Right kidney (tissue), 1 donor: Measurements from ENCODE around the gene UNC5CL.
"Not testable (repeated sequence)": the region's sequence is repeated elsewhere in the genome, so short reads cannot be mapped to it uniquely, and the experiment has no call there.

ENCODE experiments used
- DNase-seq: peaks from one replicate; pipeline ENCODE4 v3.0.0-alpha.2; 2016

The UNC5CL gene

GRCh38 chr6:41038205-41038604 lies 816 bp downstream of the UNC5CL start:
- no peak for DNase-seq

DNA sequence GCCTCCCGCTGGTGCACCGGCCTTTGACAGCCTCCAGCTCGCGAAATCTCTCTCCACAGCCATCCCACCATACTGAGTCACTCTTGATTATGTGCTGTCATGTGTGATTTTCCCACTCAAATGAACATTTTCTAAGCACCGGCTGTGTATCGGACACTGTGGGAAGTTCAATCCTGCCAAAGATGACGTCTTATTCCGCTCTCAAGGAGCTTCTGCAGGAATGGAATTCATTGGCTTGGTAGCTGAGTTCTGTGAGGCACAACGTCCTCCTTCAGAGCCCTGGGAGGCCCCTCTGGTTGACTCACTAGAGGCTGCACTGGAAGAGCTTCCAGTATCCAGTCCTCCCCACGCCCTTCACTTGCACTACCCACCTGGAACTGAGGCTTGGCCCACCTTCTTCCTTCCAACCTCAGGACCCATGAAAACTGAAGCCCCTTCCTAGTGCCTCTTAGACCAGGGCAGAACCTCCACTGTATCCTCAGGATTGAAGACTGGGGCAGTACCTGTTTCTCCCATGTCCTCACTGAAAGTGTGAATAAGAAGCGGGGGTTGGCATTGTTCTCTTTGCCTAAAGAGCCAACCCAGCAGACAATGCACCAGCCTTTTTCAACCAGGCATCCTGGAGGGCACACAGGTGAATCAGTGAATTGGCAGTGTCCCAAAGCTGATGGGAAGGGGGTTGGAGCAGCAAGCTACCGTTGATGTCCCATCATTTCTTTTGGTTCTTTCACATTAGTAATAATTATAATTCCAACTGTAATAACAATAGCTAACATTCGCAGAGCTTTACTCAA lies 1.7 kb downstream of the UNC5CL start:
- DNase-seq = no peak

DNA sequence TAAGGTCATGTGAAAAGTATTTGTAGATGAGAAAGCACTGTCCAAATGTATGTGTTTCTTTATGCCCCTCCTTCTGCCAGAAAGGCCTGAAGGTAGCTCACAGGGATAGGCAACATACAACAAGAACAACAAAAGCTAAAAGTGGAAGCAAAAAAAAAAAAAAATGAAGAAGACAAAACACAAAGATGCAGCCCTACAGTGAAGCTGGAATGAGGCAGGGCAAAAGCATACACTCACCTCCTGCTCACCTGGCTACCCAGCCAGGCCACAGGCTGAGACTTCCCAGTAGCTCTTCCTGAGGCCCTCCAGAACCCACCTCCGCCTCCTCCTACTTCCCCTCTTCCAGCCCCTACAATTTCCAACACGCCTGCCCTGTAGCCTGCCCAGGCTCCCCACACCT lies 2.4 kb downstream of the UNC5CL start:
- DNase-seq = no peak

DNA sequence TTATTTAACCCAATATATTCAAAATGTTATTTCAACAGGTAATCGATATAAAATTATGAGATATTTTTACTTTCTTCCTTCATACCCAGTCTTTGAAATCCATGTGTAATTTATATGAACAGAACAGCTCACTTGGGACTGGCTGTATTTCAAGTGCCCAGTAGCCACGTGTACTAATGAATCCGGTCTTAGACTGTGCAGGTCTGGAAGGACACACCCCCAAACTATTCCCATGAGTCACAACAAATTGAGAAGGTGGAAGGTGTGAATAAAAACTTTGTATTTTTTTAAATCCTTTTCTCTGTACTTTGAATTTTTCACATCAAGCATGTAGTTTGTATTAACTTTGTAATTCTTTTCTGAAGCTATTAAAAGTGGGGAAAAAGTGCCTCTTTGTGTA lies 2.8 kb downstream of the UNC5CL start:
- no peak for DNase-seq

DNA sequence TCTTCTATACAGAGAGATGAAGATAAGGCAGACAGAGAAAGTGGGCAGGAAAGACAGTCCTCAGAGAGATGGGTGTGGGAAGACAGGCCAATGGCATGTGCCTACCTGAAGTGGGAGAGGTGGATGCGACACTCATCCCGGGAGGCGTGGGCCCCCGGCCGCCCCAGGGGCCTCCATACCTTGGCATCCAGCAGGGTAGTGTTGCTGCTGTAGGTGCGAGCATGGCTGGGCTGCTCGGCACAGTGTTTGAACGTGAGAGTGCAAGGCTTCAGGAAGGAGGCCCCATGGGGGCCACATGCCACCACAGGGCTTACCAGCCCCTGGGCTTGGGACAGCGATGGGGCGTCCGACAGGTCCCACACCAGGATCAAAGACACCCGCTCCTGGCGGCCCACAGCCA lies 5.2 kb downstream of the UNC5CL start:
- DNase-seq = no peak

GRCh38 chr6:41032830-41033229 lies 6.2 kb downstream of the UNC5CL start:
- DNase-seq = no peak

DNA sequence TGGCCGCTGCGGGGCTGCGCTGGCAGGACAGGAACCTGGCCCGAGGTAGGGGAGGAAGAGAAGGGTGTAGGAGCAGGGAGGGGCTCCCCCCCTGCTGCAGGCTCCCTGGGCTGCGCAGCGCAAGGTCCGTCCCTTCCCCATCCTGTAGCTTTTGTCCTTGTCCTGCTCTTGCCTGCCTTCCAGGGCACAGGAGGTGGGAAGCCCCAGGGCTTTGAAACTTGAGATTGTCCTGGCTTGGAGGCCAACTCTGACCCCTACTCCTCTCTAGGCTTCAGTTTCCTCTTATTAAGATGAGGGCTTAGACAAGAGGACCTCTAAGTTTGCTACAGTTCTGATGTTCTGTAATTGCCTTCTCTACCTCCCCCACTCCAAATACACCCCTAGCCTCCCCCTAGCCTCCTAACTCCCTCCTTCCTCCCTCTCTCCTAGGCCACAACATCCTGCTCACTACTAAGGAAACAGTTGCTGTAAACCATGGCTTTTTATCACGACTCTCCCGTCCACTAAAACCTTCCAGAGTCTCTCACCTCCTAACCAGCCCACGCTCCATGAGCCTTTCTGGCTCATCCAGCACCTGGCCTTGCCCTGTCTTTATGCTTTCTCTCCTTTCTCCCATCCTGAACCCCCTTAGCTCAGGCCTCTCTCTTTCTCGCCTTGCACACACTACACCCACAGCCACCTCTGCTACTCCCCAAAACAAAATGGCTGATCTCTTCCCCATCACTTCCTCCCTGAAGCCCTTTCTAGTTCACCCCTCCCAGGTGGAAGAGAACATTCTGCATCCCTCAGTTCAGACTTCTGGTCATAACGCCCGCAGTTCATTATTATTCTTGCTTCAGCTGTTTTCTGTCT lies 10.2 kb downstream of the UNC5CL start:
- DNase-seq = peak; percentile 49

GRCh38 chr6:41027799-41028560 lies 11.0 kb downstream of the UNC5CL start:
- DNase-seq = peak; percentile 99

DNA sequence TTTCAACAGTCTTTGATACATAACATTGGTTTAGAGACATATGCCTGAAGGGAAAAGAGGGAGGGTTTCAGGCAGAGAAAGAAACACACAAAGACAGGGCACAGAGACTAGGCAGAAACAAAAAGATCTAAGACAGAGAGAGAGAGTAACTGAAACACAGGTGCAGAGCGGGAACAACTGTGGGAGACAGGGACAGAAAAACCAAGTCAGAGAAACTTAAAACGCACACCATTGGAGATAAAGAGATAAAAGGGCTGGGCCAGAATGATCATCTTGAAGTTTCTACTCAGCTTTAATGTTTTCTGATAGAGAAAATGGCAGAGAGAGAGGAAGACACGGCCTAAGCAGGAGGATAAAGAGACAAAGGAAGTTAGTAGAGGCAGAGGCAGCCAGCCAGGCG lies 11.8 kb downstream of the UNC5CL start:
- DNase-seq = no peak

- no peak for DNase-seq
These were observed 13.0 kb downstream of the UNC5CL start for GRCh38 chr6:41025966-41026530.

DNA sequence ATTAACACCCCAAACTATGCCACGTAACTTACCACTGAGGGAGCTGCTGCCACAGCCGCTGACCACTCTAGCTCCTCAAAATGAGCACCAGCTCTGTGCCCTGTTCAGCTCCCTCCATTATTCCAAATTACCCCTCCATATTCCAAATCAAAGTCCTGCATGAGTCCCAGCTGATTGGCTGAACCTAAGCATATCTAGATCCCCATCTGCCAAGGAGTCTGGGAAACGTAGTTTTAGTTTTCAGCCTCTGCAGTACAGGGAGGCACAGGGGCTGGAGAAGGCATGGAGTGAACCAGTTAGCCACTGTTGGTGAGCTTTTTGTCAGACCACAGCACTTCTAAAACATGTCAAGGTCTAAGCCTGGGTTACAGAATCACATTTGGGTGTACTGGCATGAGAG lies 15.9 kb downstream of the UNC5CL start:
- no peak for DNase-seq

- no peak for DNase-seq
These were observed 16.7 kb downstream of the UNC5CL start for GRCh38 chr6:41022294-41022693.

DNA sequence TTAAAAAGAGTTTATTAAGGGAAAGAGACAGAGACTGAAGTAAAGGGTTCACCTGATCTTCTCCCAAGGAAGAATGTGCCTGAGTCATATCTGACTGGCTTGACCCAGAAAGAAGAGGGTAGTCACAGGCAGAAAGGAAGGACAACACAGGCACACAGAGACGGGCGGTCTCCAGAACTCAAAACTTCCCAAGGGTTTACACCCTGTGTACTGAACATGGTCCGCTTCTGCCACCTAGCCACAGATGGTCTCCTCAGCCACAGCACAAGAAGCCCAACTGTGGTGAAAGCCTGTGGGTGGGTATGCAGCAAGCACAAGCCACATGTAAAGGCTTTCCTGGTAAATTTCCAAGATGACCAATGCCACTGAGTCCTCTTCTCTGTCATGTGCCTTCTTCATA lies 17.2 kb downstream of the UNC5CL start:
- no peak for DNase-seq

DNA sequence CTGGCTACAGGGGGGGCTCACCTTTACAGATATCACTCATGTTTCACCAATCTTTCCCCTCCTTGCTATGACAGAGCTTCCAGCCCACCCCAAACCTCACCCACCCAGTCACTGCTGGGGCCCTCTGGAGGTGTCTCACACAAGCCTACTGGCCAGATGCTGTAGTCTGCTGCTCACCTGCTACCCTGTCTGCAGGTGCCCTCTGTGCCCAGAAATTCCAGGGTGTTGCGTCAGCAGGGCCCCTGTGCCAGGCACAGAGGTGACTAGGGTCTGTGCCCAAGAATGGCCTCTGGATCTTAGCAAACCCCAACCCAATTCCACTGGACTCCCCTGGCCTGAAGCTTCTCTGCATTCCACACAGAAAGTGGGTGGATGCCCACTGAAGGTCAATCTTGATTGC lies 21.4 kb downstream of the UNC5CL start:
- no peak for DNase-seq

DNA sequence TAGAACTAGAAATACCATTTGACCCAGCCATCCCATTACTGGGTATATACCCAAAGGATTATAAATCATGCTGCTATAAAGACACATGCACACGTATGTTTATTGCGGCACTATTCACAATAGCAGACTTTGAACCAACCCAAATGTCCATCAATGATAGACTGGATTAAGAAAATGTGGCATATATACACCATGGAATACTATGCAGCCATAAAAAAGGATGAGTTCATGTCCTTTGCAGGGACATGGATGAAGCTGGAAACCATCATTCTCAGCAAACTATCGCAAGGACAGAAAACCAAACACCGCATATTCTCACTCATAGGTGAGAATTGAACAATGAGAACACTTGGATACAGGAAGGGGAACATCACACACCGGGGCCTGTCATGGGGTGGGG lies 23.2 kb downstream of the UNC5CL start:
- DNase-seq = not testable (repeated sequence)

GRCh38 chr6:41014780-41015179 lies 24.2 kb downstream of the UNC5CL start:
- no peak for DNase-seq

DNA sequence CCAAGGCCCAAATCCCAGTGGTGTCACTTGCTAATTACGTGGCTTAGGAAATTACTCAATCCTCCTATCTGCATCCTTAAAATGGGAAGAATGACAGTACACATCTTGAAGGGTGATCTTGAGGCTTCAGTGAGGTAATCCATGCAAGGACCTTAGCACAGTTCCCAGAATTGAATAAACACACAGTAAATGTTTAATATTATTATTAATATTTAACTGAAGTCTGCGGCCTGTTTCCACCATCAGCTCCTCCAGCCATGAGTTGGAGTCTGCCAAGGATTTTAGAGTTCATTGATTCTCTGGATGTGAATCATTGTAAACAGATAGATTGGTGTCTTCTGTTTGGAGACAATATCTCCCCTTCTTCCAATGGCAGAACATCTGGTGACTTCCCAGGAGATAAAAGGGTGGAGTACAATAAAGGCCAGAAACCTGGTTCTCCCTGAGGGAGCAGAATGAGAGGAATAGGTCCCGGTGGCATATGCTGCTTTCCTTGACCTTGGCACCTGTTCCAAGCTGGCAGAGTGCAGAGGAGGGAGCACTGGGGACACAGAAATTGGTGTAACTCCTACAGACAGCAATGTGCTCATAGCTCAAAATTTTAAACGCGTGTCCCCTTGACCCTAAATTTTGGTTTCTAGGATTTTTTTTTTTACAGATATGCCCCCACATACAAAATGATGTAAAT lies 25.4 kb downstream of the UNC5CL start:
- no peak for DNase-seq

DNA sequence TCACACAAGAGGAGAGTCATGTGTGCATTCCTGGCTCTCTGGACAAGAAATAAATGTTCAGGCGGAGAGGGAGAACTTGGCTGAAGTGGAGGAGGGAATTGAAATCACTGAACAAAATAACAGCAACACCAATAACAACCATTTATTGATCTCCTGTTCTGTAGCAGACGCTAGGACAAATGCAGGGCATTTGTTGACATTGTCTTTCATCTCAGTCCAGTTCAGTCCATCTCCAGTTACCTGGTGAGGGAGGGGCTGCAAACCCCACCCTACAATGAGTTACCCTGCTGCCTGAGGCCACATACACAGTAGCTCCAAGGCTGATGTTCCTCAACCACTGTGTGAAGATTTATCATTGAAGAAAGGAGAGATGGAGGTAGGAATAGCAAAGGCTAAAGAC lies 27.3 kb downstream of the UNC5CL start:
- no peak for DNase-seq

DNA sequence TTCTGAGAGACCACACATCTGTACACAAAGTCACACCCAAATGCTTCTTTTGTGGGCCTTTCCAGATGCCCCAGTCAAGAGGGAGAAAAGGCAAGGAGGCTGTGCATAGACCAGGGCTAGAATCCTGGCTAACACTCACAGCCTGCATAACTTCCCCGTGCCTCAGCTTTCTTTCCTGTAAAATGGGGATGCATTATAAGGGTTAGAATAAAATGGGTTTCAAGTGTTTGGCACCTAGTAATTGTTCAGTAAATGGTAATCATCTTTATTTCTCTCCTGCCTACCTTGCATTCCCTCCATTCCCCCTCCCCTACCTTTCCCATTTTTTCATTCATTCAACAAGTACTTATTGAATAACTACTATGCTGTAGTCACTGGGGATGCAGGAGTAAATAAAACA lies 29.4 kb downstream of the UNC5CL start:
- DNase-seq = no peak

GRCh38 chr6:41008011-41008410 lies 31.0 kb downstream of the UNC5CL start:
- DNase-seq = no peak

GRCh38 chr6:41006980-41007379 lies 32.0 kb downstream of the UNC5CL start:
- DNase-seq = not testable (repeated sequence)

DNA sequence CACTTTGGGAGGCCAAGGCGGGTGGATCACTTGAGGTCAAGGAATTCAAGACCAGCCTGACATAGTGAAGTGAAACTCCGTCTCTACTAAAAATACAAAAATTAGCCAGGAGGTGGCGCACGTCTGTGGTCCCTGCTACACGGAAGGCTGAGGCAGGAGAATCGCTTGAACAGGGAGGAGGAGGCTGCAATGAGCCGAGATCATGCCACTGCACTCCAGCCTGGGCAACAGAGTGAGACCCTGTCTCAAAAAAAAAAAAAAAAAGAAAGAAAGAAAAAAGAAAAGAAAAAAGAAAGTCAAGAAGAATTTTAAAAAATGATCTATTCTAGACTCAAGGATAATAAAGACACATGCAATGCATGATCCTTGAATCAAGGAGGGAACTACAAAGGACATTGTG lies 32.8 kb downstream of the UNC5CL start:
- DNase-seq = not testable (repeated sequence)
